ENCODE data around the gene MT4.
A peak's percentile ranks its signal among the peaks of the same experiment; 100 is the strongest.
"Not testable (repeated sequence)": the region's sequence is repeated elsewhere in the genome, so short reads cannot be mapped to it uniquely, and the experiment has no call there.

Gene MT4

DNA sequence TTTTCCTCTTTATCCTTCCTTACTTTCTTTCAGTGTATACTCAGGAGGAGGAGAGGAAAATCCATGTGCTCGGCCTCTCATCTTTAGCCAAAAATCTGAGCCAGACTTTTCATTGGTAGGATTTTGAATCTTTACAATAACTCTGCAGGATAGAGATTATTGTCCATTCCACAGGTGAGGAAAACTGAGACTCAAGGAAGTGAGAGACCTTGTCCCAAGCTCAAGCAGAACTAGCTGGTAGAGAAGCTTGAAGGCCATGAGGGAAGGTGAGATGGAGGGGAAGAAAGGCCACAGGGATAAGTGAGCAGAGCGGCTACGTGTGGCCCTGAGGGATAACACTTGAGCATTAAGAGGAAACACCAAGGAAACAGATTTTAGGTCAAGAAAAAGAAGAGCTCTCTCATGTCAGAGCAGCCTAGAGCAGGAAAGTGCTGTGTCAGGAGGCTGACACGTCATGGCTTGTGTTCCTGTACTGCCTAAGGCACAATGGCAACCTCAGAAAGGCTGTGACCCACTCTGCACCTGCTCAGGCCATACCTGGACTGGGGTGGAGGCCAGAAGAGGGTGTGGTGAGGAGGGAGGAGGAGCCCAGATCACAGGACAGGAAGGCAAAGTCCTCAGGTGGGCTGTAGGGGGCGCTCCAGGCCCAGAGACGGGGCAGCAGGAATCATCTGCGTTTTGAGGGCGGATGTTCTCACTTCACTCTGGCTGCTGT, 11.9 kb downstream of the MT4 start:
- no peak overlapping the region for H3K4me3 ChIP-seq (ENCODE audit: low read depth, low read length)
- TF ChIP-seq, protein P1, sequence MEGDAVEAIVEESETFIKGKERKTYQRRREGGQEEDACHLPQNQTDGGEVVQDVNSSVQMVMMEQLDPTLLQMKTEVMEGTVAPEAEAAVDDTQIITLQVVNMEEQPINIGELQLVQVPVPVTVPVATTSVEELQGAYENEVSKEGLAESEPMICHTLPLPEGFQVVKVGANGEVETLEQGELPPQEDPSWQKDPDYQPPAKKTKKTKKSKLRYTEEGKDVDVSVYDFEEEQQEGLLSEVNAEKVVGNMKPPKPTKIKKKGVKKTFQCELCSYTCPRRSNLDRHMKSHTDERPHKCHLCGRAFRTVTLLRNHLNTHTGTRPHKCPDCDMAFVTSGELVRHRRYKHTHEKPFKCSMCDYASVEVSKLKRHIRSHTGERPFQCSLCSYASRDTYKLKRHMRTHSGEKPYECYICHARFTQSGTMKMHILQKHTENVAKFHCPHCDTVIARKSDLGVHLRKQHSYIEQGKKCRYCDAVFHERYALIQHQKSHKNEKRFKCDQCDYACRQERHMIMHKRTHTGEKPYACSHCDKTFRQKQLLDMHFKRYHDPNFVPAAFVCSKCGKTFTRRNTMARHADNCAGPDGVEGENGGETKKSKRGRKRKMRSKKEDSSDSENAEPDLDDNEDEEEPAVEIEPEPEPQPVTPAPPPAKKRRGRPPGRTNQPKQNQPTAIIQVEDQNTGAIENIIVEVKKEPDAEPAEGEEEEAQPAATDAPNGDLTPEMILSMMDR (IDR thresholded peaks at IDR 0.05; ENCODE audit: insufficient read depth, low read depth, low read length, missing control alignments) = peak; percentile 94
- DNase-seq (ENCODE audit: low read depth) = peak; percentile 86

DNA sequence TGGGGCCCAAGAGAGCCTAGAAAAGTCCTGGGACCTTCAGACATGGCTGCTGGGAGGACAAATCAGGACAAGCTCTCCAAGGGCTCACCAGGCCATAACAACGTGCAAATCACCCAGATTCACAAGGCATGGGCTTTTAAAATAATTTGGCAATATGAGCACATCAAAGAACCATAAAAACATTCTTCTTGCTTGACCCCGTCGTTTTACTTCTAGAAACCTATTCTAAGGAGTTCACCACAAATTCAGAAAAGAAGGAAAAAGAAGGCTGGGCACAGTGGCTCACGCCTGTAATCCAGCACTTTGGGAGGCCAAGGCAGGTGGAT, 12.4 kb downstream of the MT4 start:
- no peak overlapping the region for H3K4me3 ChIP-seq (ENCODE audit: low read depth, low read length)

DNA sequence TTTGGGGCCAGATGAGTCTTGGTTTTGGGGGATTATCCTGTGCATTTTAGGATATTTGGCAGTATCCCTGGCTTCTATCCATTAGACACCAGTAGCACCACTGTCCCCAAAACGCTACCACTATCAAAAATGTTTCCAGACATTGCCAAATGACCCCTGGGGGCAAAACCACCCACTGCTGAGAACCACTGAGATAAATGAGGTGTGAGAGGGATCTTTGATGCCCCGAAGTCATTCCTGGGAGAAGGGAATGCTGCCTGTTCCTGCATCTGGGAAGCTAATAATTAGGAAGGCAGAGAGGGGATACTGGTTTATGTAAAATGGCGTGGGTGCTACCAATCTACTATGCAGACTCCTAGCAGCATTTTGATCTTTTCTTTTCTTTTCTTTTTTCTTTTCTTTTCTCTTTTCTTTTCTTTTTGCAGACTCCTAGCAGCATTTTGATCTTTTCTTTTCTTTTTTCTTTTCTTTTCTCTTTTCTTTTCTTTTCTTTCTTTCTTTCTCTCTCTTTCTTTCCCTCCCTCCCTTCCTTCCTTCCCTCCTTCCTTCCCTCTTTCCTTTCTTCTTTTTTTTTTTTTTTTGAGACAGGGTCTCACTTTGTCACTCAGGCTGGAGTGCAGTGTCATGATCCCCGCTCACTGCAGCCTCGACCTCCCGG, 15.6 kb downstream of the MT4 start:
- TF ChIP-seq, protein P1 (IDR thresholded peaks at IDR 0.05; ENCODE audit: insufficient read depth, low read depth, low read length, missing control alignments) = no peak
- DNase-seq (ENCODE audit: low read depth) = no peak
- H3K4me3 ChIP-seq (ENCODE audit: low read depth, low read length) = no peak overlapping the region

More for the DNA sequence above, 12.4 kb downstream of the MT4 start:
- TF ChIP-seq, protein P1 (IDR thresholded peaks at IDR 0.05; ENCODE audit: insufficient read depth, low read depth, low read length, missing control alignments) = no peak
- DNase-seq (ENCODE audit: low read depth) = no peak

DNA sequence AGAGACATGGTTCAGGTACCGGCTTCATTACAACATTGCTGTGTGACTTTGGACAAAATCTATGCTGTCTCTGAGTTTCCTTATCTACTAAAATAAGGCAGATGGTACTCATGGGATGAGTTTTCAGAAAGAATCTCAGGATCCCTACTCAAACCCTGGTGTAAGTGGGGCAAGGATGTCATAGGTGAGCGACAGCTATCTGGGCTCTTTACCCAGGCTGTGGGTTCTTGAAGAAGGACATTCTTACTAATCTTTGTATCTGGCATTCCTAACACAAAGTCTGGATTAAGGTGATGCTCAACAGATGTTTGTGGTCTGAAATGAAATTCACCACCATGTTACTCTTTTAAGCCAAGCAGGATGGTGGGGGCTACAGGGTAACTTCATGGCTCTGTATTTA, 18.0 kb downstream of the MT4 start:
- DNase-seq (ENCODE audit: low read depth) = not testable (repeated sequence)

DNA sequence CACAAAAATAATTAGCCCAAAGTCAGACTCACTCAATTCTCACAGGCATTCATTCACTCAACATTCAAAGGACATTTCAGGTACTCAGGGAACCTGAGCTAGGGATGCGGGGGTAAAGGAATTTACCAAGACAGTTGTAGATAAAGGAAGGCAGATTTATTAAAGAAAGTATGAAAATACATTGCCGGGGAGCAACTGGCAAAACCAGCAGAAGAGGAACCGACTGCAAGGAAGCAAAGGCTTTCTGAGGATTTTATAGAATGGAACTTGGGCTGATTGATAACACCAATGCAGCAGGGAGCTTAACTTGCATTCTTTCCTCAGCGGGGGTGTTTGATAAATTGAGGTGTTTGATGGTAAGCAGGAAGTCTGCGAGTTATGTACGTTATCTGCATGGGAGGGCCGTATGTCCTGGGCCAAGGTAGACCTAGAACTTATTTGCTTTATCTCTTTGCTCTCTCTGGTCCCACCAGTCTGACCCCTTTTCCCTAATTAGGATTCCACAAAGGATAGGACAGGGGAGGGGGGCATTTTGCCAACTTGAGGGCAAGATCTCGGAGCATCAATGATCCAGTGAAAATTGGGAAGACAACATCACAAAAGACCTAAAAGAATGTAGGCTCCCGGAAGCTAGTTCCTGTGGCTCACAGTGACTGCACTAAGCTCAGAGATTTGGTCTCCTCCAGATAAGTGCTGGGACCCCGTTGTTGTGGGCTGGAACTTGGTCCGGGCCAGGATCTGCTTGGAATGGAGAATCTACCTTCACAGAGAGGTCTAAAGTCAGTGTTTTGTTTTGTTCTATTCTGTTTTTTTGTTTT, 18.7 kb downstream of the MT4 start:
- no peak for DNase-seq (ENCODE audit: low read depth)
- TF ChIP-seq, protein P1 (IDR thresholded peaks at IDR 0.05; ENCODE audit: insufficient read depth, low read depth, low read length, missing control alignments) = no peak
- H3K4me3 ChIP-seq (ENCODE audit: low read depth, low read length) = no peak overlapping the region

More for the DNA sequence above, 18.0 kb downstream of the MT4 start:
- H3K4me3 ChIP-seq (ENCODE audit: low read depth, low read length) = not testable (repeated sequence)

DNA sequence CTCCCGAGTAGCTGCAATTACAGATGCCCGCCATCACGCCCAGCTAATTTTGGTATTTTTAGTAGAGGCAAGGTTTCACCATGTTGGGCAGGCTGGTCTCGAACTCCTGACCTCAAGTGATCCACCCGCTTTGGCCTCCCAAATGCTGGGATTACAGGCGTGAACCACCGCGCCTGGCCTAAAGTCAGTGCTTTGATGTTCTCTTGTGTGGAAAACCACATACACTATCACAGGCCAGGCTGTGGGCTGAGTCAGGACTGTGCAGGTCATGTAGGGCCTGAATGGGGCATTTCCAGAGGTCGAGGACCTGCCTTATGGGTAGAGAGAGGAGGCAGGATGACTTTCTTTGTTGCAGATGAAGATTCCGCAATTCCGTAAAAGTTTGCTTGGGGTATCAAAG, 19.4 kb downstream of the MT4 start:
- DNase-seq (ENCODE audit: low read depth) = no peak
- TF ChIP-seq, protein P1 (IDR thresholded peaks at IDR 0.05; ENCODE audit: insufficient read depth, low read depth, low read length, missing control alignments) = no peak
- no peak overlapping the region for H3K4me3 ChIP-seq (ENCODE audit: low read depth, low read length)

DNA sequence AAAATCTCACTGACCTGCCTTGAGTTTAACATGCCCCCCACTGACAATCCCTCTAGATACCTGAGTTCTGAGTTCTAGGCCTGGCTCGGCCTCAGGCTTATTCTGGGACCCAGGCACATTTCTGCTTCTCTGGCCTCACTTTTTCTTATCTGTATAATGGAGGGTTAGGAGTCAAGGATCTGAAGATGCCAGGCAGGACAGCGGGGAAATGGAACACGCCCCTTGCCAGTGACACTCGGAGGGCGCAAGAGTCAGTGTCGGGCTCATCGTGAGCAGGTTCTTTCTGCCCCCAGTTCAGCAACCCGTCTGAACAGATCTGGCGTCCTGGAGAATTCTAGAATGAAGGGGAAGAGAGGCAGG, 23.9 kb downstream of the MT4 start:
- TF ChIP-seq, protein P1 (IDR thresholded peaks at IDR 0.05; ENCODE audit: insufficient read depth, low read depth, low read length, missing control alignments) = no peak
- no peak for DNase-seq (ENCODE audit: low read depth)
- H3K4me3 ChIP-seq (ENCODE audit: low read depth, low read length) = no peak overlapping the region

All from GM12865 (cell line).